Mammary epithelial cell (primary cell): ENCODE data around the gene NRAS.

Source experiments
- EZH2 ChIP-seq: IDR thresholded peaks from 2 replicates; pipeline ENCODE4 v1.6.1; 2012; ENCODE audit warnings: low read length, inconsistent platforms, borderline replicate concordance
- TF ChIP-seq, protein P1 (sequence below), 2 donors: IDR thresholded peaks in 1 of 2; conservative IDR thresholded peaks in 1 of 2; 2 replicates each; pipeline ENCODE4 v1.5.1; 2011 to 2012; ENCODE audit warnings: inconsistent platforms in 2 of 2, low read length in 2 of 2, mild to moderate bottlenecking in 2 of 2, control low read depth in 1 of 2, low read depth in 1 of 2; ENCODE audit not compliant: insufficient read depth in 1 of 2; ENCODE audit errors: extremely low read depth in 1 of 2

- TF ChIP-seq, protein P1, sequence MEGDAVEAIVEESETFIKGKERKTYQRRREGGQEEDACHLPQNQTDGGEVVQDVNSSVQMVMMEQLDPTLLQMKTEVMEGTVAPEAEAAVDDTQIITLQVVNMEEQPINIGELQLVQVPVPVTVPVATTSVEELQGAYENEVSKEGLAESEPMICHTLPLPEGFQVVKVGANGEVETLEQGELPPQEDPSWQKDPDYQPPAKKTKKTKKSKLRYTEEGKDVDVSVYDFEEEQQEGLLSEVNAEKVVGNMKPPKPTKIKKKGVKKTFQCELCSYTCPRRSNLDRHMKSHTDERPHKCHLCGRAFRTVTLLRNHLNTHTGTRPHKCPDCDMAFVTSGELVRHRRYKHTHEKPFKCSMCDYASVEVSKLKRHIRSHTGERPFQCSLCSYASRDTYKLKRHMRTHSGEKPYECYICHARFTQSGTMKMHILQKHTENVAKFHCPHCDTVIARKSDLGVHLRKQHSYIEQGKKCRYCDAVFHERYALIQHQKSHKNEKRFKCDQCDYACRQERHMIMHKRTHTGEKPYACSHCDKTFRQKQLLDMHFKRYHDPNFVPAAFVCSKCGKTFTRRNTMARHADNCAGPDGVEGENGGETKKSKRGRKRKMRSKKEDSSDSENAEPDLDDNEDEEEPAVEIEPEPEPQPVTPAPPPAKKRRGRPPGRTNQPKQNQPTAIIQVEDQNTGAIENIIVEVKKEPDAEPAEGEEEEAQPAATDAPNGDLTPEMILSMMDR (conservative IDR thresholded peaks at IDR 0.05 in 1 of 2, IDR thresholded peaks at IDR 0.05 in 1 of 2; ENCODE audit: extremely low read depth in 1 of 2, insufficient read depth in 1 of 2, low read depth in 1 of 2, low read length in 2 of 2) = peak; percentile 50 to 60
- no peak for TF ChIP-seq EZH2
These were observed 41.1 kb upstream of the NRAS start, which contains the start of gene CSDE1 for GRCh38 chr1:114757455-114758255.
